Gastroesophageal sphincter (tissue), 4 donors: ENCODE measurements around the gene MYT1. TPM values are rescaled to one million over a fixed set of nuclear protein-coding genes. Genes with fewer than 3 reads are reported as not detected.

Source experiments
- ATAC-seq: fragments of 150-250 bp; one replicate; pipeline ENCODE4 v1.9.1; 2016; ENCODE audit warnings: mild to moderate bottlenecking, moderate library complexity
- H3K27ac ChIP-seq, 4 donors: fragments of 200-600 bp; sonication (generic) in 3 of 4; 1 replicate in 3 of 4; 2 replicates in 1 of 4; pipeline ENCODE4 v1.5.1; 2016 to 2019
- H3K27me3 ChIP-seq: fragments of 200-600 bp; sonication (generic); one replicate; pipeline ENCODE4 v1.5.1; 2019
- H3K36me3 ChIP-seq, 2 donors: fragments of 200-600 bp; sonication (generic); one replicate each; pipeline ENCODE4 v1.5.1; 2019; ENCODE audit warnings: control low read depth in 1 of 2
- H3K4me1 ChIP-seq, 3 donors: fragments of 200-600 bp; sonication (generic); 1 replicate in 2 of 3; 2 replicates in 1 of 3; pipeline ENCODE4 v1.5.1; 2016 to 2019; ENCODE audit warnings: control low read depth in 2 of 3
- H3K4me3 ChIP-seq, 2 donors: fragments of 200-600 bp; sonication (generic); one replicate each; pipeline ENCODE4 v1.5.1; 2019; ENCODE audit warnings: mild to moderate bottlenecking in 1 of 2, moderate library complexity in 1 of 2
- H3K9me3 ChIP-seq, 3 donors: fragments of 200-600 bp; sonication (generic); one replicate each; pipeline ENCODE4 v1.5.1; 2017 to 2019; ENCODE audit warnings: control low read depth in 2 of 3
- EP300 ChIP-seq: sonication (generic); formaldehyde crosslinking; IDR thresholded peaks from one replicate; pipeline ENCODE4 v1.6.1; 2017; ENCODE audit warnings: antibody characterized with exemption, mild to moderate bottlenecking
- POLR2A ChIP-seq, 2 donors: fragments of 450-650 bp; IDR thresholded peaks; one replicate each; pipeline ENCODE4 v1.6.1; 2017; ENCODE audit warnings: antibody characterized with exemption in 2 of 2, mild to moderate bottlenecking in 2 of 2, moderate library complexity in 1 of 2
- POLR2AphosphoS5 ChIP-seq: sonication (generic); formaldehyde crosslinking; IDR thresholded peaks from one replicate; pipeline ENCODE4 v1.6.1; 2017; ENCODE audit warnings: antibody characterized with exemption
- WGBS, 2 donors: methylation state at CpG; one replicate each; pipeline ENCODE4 v1.1.5; 2018; ENCODE audit warnings: low coverage in 1 of 2; 5-methylcytosine and 5-hydroxymethylcytosine counted together
- total RNA-seq, 4 donors: library from RNA; depleted of rRNA; stranded (reverse); fragments of >200 nt; gene quantifications; one replicate each; pipeline ENCODE4 v1.1.0, GENCODE V29; 2016
- TF ChIP-seq, protein P1 (sequence below), 4 experiments: fragments of 200-600 bp in 2 of 4; fragments of 450-650 bp in 2 of 4; sonication (generic) in 1 of 4; IDR thresholded peaks; one replicate each; pipeline ENCODE4 v1.5.1; 2017 to 2019; ENCODE audit warnings: antibody characterized with exemption in 4 of 4, mild to moderate bottlenecking in 2 of 4, moderate library complexity in 2 of 4

Gene MYT1
- total RNA-seq, 4 donors from 2014 or later: 0.04 to 0.27 TPM; not detected in 2

GRCh38 chr20:64214113-64214512 is 49.9 kb downstream of the MYT1 start:
- TF ChIP-seq EP300 (no peak), POLR2A (IDR thresholded peaks at IDR 0.05) (no peak), POLR2AphosphoS5 (no peak)
- TF ChIP-seq, protein P1, sequence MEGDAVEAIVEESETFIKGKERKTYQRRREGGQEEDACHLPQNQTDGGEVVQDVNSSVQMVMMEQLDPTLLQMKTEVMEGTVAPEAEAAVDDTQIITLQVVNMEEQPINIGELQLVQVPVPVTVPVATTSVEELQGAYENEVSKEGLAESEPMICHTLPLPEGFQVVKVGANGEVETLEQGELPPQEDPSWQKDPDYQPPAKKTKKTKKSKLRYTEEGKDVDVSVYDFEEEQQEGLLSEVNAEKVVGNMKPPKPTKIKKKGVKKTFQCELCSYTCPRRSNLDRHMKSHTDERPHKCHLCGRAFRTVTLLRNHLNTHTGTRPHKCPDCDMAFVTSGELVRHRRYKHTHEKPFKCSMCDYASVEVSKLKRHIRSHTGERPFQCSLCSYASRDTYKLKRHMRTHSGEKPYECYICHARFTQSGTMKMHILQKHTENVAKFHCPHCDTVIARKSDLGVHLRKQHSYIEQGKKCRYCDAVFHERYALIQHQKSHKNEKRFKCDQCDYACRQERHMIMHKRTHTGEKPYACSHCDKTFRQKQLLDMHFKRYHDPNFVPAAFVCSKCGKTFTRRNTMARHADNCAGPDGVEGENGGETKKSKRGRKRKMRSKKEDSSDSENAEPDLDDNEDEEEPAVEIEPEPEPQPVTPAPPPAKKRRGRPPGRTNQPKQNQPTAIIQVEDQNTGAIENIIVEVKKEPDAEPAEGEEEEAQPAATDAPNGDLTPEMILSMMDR (IDR thresholded peaks at IDR 0.05): no peak
- H3K27ac ChIP-seq: no peak overlapping the region
- H3K36me3 ChIP-seq: no peaks in the 10 kb centered on the region
- peaks cover 0 to 34% (median 15%) of the 10 kb centered on the region in 3 donors for H3K4me1 ChIP-seq
- WGBS, 2 donors: 93 to 95% methylated on average over 7 to 9 of the region's 10 CpGs
- no peaks in the 10 kb centered on the region for H3K9me3 ChIP-seq
- ATAC-seq: no peak
- H3K4me3 ChIP-seq: no peak overlapping the region
- no peaks in the 10 kb centered on the region for H3K27me3 ChIP-seq

- H3K27ac ChIP-seq: no peak overlapping the region
- H3K27me3 ChIP-seq: peaks cover 3% of the 10 kb centered on the region
- no peak for ATAC-seq
- TF ChIP-seq POLR2AphosphoS5 (no peak), EP300 (no peak), POLR2A (IDR thresholded peaks at IDR 0.05) (no peak)
- TF ChIP-seq, protein P1 (IDR thresholded peaks at IDR 0.05): no peak
- peaks cover 0 to 34% (median 15%) of the 10 kb centered on the region in 3 donors for H3K4me1 ChIP-seq
- no peaks in the 10 kb centered on the region for H3K36me3 ChIP-seq
- H3K9me3 ChIP-seq: no peaks in the 10 kb centered on the region
- no peak overlapping the region for H3K4me3 ChIP-seq
- 56 to 60% methylated on average over 1 to 4 of the region's 6 CpGs for WGBS, 2 donors
Observed at GRCh38 chr20:64214952-64215351, 50.7 kb downstream of the MYT1 start.

GRCh38 chr20:64216036-64216435 is 51.8 kb downstream of the MYT1 start:
- no peak overlapping the region for H3K4me3 ChIP-seq
- TF ChIP-seq EP300 (no peak), POLR2A (IDR thresholded peaks at IDR 0.05) (no peak), POLR2AphosphoS5 (no peak)
- TF ChIP-seq, protein P1 (IDR thresholded peaks at IDR 0.05): no peak
- no peaks in the 10 kb centered on the region for H3K36me3 ChIP-seq
- WGBS, 2 donors: 40 to 59% methylated on average over 2 to 3 of the region's 3 CpGs
- H3K9me3 ChIP-seq: no peaks in the 10 kb centered on the region
- H3K27ac ChIP-seq: no peak overlapping the region
- H3K4me1 ChIP-seq: peaks cover 0 to 34% (median 15%) of the 10 kb centered on the region in 3 donors
- peaks cover 12% of the 10 kb centered on the region for H3K27me3 ChIP-seq
- no peak for ATAC-seq

- TF ChIP-seq POLR2A (IDR thresholded peaks at IDR 0.05) (no peak), EP300 (no peak), POLR2AphosphoS5 (no peak)
- TF ChIP-seq, protein P1 (IDR thresholded peaks at IDR 0.05): no peak
- no peaks in the 10 kb centered on the region for H3K9me3 ChIP-seq
- ATAC-seq: no peak
- no peak overlapping the region for H3K27ac ChIP-seq
- H3K4me1 ChIP-seq: peaks cover 0 to 32% (median 15%) of the 10 kb centered on the region in 3 donors
- H3K27me3 ChIP-seq: peaks cover 19% of the 10 kb centered on the region
- H3K4me3 ChIP-seq: no peak overlapping the region
- 100% methylated on average over 1 of the region's 11 CpGs; no CpG with 5 or more reads in 1 of the 2 donors for WGBS, 2 donors
- H3K36me3 ChIP-seq: no peaks in the 10 kb centered on the region
Observed at GRCh38 chr20:64216910-64217309, 52.7 kb downstream of the MYT1 start.

GRCh38 chr20:64217539-64218221 is 53.4 kb downstream of the MYT1 start:
- TF ChIP-seq, protein P1 (IDR thresholded peaks at IDR 0.05): no peak
- TF ChIP-seq POLR2A (IDR thresholded peaks at IDR 0.05) (no peak), EP300 (no peak), POLR2AphosphoS5 (no peak)
- H3K36me3 ChIP-seq: no peaks in the 10 kb centered on the region
- 57 to 100% methylated on average over 1 to 11 of the region's 13 CpGs for WGBS, 2 donors
- no peak overlapping the region for H3K4me3 ChIP-seq
- H3K4me1 ChIP-seq: peaks cover 0 to 24% (median 10%) of the 10 kb centered on the region in 3 donors
- H3K27ac ChIP-seq: no peak overlapping the region
- no peak for ATAC-seq
- no peaks in the 10 kb centered on the region for H3K9me3 ChIP-seq
- peaks cover 24% of the 10 kb centered on the region for H3K27me3 ChIP-seq
